Mononuclear cell (primary cell): ENCODE measurements around the gene RETSAT. TPM values are rescaled to one million over a fixed set of nuclear protein-coding genes. Genes with fewer than 3 reads are reported as not detected.

Experiments
- H3K27me3 ChIP-seq: 2 replicates; pipeline ENCODE4 v1.6.0; 2011; ENCODE audit warnings: low read length, control low read depth; ENCODE audit not compliant: insufficient read depth
- H3K4me1 ChIP-seq: 2 replicates; pipeline ENCODE4 v1.5.1; 2011; ENCODE audit warnings: mild to moderate bottlenecking, low read length, control low read depth; ENCODE audit not compliant: insufficient read depth
- H3K4me3 ChIP-seq: 2 replicates; pipeline ENCODE4 v1.5.1; 2011; ENCODE audit warnings: mild to moderate bottlenecking, low read length, moderate library complexity
- H3K9me3 ChIP-seq: 2 replicates; pipeline ENCODE4 v1.5.1; 2011; ENCODE audit warnings: low read depth, mild to moderate bottlenecking, control low read depth, low read length
- total RNA-seq: library from RNA; depleted of rRNA; stranded (reverse); fragments of >200 nt; gene quantifications from one replicate; pipeline ENCODE4 v1.2.3, GENCODE V29; 2012

The RETSAT gene
- total RNA-seq, 1 donor, result 6.9 TPM

GRCh38 chr2:85312404-85312803, 41.9 kb downstream of the RETSAT start:
- Histone ChIP-seq H3K4me1 (peaks cover 33% of the 10 kb centered on the region), H3K27me3 (no peaks in the 10 kb centered on the region), H3K4me3 (no peak overlapping the region), H3K9me3 (no peaks in the 10 kb centered on the region)

DNA sequence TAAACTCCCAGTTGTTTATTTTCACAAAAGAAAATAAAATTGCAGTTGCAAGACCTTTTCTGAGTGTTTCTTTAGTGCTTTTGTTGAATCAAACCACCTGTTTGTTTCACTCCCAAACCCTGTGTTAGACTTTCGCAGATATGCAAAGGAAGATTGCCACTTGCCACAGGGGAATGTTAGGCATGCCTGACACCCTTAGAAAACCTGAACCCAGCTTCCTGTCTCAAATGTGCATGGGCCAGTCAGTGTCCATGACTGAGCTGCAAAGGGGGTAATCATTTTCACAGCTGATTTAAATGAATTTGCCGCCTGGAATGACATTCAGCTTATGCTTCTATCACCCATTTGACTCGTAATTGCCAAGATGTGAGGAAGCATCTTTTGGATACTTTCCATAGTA, 44.0 kb downstream of the RETSAT start:
- H3K4me3 ChIP-seq, result no peak overlapping the region
- H3K4me1 ChIP-seq, result peaks cover 45% of the 10 kb centered on the region
- no peaks in the 10 kb centered on the region for H3K27me3 ChIP-seq
- no peaks in the 10 kb centered on the region for H3K9me3 ChIP-seq

GRCh38 chr2:85309699-85310321, 44.5 kb downstream of the RETSAT start:
- peaks cover 45% of the 10 kb centered on the region for H3K4me1 ChIP-seq
- peak overlapping the region; percentile 2 for H3K4me3 ChIP-seq
- H3K9me3 ChIP-seq, result no peaks in the 10 kb centered on the region
- no peaks in the 10 kb centered on the region for H3K27me3 ChIP-seq

- Histone ChIP-seq H3K4me3 (peak overlapping the region; percentile 2), H3K4me1 (peaks cover 45% of the 10 kb centered on the region), H3K27me3 (no peaks in the 10 kb centered on the region), H3K9me3 (no peaks in the 10 kb centered on the region)
These were observed 45.3 kb downstream of the RETSAT start for GRCh38 chr2:85308896-85309555.

- Histone ChIP-seq H3K4me1 (peaks cover 45% of the 10 kb centered on the region), H3K27me3 (no peaks in the 10 kb centered on the region), H3K4me3 (no peak overlapping the region), H3K9me3 (no peaks in the 10 kb centered on the region)
These were observed 46.1 kb downstream of the RETSAT start for GRCh38 chr2:85308201-85308600.

GRCh38 chr2:85307527-85307897, 46.8 kb downstream of the RETSAT start:
- no peak overlapping the region for H3K4me3 ChIP-seq
- peaks cover 45% of the 10 kb centered on the region for H3K4me1 ChIP-seq
- H3K9me3 ChIP-seq, result no peaks in the 10 kb centered on the region
- H3K27me3 ChIP-seq, result no peaks in the 10 kb centered on the region

GRCh38 chr2:85303780-85304531, 50.4 kb downstream of the RETSAT start:
- peaks cover 26% of the 10 kb centered on the region for H3K4me1 ChIP-seq
- H3K4me3 ChIP-seq, result no peak overlapping the region
- no peaks in the 10 kb centered on the region for H3K27me3 ChIP-seq
- H3K9me3 ChIP-seq, result no peaks in the 10 kb centered on the region

- Histone ChIP-seq H3K9me3 (no peaks in the 10 kb centered on the region), H3K4me3 (no peak overlapping the region), H3K4me1 (peaks cover 9% of the 10 kb centered on the region), H3K27me3 (no peaks in the 10 kb centered on the region)
These were observed 52.2 kb downstream of the RETSAT start for GRCh38 chr2:85302121-85302520.

Other genes starting within 250 kb of the RETSAT start
- gene TCF7L1, start 221.1 kb downstream of the RETSAT start, total RNA-seq, result not detected
- 154 TPM for gene TGOLN2, start 26.5 kb downstream of the RETSAT start, total RNA-seq
- 12.8 TPM for gene ELMOD3, start 241 bp upstream of the RETSAT start, total RNA-seq
- 107 TPM for gene CAPG, start 55.8 kb upstream of the RETSAT start, total RNA-seq
- 0.42 TPM for gene SH2D6, start 64.2 kb upstream of the RETSAT start, total RNA-seq
- gene MAT2A, start 184.6 kb upstream of the RETSAT start, total RNA-seq, result 67.0 TPM
- 11.0 TPM for gene GGCX, start 207.0 kb upstream of the RETSAT start, total RNA-seq
- 27.6 TPM for gene VAMP8, start 223.1 kb upstream of the RETSAT start, total RNA-seq
- gene VAMP5, start 229.9 kb upstream of the RETSAT start, total RNA-seq, result 8.9 TPM
- 55.9 TPM for gene RNF181, start 241.2 kb upstream of the RETSAT start, total RNA-seq
- gene TMEM150A, start 248.2 kb upstream of the RETSAT start, total RNA-seq, result 3.1 TPM